Astrocyte of the cerebellum (primary cell): ENCODE measurements around the gene CCDC188.

Experiments used
- DNase-seq: peaks from one replicate; pipeline ENCODE4 v3.0.0-alpha.2; 2011; ENCODE audit warnings: low read depth
- H3K4me3 ChIP-seq: 2 replicates; pipeline ENCODE4 v1.5.1; 2011; ENCODE audit warnings: mild to moderate bottlenecking, low read depth, low read length, moderate library complexity
- in situ Hi-C: cut with HindIII; loops from 2 replicates; pipeline ENCODE4 v1.10.0; 2017; ENCODE audit warnings: low sequenced_read_pairs
- TF ChIP-seq, protein P1 (sequence below): IDR thresholded peaks from 2 replicates; pipeline ENCODE4 v1.5.1; 2012; ENCODE audit warnings: low read length, low read depth, moderate library complexity, mild to moderate bottlenecking; ENCODE audit errors: missing control alignments

CCDC188 gene

DNA sequence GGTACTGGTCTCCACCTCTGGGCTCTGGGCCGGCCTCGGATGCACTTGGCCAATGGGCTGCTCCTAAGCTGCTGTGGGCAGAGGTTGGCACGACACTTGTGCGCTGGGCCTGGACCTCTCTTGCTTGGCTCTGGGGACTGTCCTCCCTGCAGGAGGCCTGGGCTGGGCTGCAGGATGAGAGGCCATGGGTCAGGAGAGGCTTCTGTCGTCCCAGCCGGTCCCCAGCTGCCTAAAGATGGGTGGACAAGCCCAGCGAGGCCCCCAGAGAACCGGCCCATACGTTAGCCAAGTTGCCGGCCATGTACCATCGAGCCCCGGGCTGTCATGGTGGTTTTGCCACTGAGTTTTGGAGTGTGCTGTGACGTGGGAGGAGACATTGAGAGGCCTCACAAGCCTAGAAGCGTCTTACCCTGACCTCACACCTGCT is 1.6 kb upstream of the CCDC188 start:
- TF ChIP-seq, protein P1, sequence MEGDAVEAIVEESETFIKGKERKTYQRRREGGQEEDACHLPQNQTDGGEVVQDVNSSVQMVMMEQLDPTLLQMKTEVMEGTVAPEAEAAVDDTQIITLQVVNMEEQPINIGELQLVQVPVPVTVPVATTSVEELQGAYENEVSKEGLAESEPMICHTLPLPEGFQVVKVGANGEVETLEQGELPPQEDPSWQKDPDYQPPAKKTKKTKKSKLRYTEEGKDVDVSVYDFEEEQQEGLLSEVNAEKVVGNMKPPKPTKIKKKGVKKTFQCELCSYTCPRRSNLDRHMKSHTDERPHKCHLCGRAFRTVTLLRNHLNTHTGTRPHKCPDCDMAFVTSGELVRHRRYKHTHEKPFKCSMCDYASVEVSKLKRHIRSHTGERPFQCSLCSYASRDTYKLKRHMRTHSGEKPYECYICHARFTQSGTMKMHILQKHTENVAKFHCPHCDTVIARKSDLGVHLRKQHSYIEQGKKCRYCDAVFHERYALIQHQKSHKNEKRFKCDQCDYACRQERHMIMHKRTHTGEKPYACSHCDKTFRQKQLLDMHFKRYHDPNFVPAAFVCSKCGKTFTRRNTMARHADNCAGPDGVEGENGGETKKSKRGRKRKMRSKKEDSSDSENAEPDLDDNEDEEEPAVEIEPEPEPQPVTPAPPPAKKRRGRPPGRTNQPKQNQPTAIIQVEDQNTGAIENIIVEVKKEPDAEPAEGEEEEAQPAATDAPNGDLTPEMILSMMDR, result no peak
- DNase-seq, result no peak
- in situ Hi-C loops, result no loop called here
- H3K4me3 ChIP-seq, result no peak overlapping the region

DNA sequence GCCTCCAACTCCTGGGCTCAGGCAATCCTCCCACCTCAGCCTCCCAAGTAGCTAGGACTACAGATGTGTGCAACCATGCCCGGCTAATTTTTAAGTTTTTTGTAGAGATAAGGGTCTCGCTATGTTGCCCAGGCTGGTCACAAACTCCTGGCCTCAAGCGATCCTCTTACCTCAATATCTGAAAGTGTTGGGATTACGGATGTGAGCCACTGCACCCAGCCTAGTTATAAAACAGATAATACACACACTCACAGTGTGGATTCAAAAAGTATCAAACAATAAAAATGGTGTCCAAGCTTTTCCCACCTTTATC is 377 bp upstream of the CCDC188 start:
- DNase-seq, result no peak
- in situ Hi-C loops, result no loop called here
- TF ChIP-seq, protein P1, result no peak
- no peak overlapping the region for H3K4me3 ChIP-seq

DNA sequence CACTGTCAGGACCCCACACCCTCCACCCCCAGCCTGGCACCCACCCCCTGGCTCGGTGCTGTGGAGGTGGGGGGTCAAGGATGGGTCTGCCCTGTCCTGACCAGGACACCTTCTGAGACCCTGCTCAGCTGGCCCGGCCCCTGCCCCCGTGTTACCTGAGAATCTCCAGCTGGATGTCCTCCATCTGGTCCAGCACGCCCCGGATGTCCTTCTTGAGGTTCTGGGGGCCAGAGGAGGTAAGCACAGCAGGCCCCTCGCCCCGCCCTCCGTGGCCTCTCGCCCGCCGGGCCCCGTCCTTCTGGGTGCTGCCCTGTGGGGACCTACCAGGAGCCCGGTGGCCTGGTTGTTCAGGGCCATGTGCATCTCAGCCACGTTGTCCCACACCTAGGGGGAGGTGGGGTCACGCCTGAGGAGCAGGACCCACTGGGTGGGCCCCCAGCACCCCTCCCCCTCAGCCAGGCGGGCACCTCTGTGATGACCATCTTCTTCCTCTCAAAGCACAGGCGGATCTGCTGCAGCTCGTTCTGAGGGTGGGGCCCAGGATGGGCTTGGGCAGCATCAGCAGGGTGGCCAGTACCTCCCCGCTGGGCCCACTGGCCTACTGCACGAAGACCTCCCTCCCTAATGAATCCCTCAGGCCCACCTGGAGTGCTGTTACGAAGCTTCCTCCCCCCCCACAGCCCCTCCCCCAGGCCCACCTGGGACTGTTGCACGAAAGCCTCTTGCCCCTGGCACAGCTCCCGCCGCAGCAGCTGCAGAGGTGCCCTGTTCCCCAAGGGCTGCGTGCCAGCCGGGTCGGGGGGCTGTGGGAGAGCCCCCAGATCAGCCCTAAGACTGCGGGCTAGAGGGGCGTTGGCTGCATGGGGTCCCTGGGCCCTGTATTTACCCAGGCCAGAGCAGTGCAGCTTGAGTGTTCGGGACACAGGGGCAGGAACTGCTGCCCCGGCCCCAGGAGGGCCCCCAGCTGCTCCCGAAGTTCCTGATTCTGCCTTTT is 1.3 kb downstream of the CCDC188 start:
- TF ChIP-seq, protein P1, result no peak
- no peak overlapping the region for H3K4me3 ChIP-seq
- no peak for DNase-seq
- in situ Hi-C loops, result no loop called here

DNA sequence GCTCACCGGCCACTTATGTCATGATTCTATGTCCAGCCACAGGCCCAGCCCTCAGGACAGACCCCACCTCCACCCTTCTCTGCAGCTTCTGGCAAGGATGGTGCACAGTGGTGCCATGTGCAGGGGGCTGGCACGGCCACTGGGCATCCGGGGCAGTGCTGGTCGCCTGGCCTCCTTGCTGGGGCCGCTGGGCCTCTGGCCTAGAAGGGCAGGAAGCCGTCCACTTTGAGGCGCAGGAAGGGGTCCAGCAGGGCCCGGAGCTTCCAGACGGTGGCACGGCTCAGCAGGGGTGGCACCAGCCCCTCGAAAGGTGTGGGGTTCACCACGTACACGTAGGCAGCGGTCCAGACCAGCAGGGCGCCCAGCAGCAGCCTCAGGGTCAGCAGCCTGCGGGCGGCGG is 2.4 kb downstream of the CCDC188 start:
- no peak overlapping the region for H3K4me3 ChIP-seq
- TF ChIP-seq, protein P1, result no peak
- in situ Hi-C loops, result no loop called here
- no peak for DNase-seq

DNA sequence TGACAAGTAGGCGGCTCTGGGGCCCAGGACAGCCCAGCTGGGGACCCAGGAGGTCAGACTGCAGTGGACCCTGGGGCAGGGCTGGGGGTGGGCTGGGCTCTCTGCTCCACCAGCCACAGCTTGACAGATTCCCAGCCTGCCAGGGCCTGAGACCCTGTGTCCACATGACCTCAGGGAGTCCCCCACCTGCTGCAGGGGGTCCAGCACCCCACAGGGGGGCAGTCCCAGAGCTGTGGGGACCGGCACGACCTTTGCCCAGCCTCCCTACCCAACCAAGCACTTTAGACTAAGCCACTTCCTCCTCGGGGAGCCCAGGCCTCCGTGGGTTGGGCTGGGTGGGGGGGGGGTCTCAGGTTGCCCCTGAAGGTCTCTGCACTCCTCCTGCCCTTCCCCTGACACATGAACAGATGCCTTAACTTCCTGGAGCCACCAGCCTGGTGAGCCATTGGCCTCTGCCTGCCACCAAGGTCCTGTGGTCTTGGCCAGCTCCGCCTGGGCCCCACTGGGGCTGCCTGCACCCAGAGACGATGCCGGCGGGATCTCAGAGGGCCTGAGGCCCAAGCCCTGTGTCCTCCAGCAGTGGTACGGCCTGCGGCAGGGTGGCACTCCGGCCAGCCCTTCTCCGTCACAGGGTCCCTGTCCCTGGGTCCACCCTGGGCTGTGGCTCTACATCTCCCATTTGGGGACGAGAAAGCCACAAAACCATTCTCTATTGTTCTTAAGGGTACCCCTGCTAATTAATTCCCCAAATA is 3.4 kb downstream of the CCDC188 start:
- in situ Hi-C loops, result no loop called here
- TF ChIP-seq, protein P1, result no peak
- H3K4me3 ChIP-seq, result no peak overlapping the region
- DNase-seq, result no peak

DNA sequence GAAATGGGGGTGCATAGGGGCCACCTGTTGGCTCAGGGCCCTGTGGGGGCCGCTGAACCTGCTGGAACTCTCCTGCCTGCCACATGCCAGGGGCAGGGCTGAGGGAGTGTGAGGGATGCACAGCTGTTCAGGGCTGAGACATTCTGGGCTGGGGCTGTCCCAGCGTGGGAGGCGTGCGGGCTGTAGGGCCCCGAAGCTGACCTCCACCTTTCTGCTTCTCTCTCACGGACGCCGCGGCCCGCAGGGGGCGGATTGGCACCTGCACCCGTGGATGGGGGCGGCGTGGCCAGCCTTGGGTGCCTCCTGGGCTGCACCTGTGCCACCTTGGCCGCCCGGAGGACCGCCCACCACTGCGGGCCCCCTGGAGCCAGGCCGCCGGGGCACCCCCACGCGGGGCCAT is 4.1 kb downstream of the CCDC188 start:
- in situ Hi-C loops, result no loop called here
- DNase-seq, result no peak
- TF ChIP-seq, protein P1, result no peak

More for the DNA sequence above, 4.1 kb downstream of the CCDC188 start:
- H3K4me3 ChIP-seq, result no peak overlapping the region
